KOPT-K1 (cell line): Measurements from ENCODE around the gene IL33.

Experiments
- H3K27ac ChIP-seq: fragments of 200-600 bp; sonication (generic); 2 replicates; pipeline ENCODE4 v1.5.1; 2016; ENCODE audit warnings: antibody characterized with exemption, mild to moderate bottlenecking, low read depth, low read length; ENCODE audit not compliant: poor library complexity, severe bottlenecking
- H3K36me3 ChIP-seq: fragments of 200-600 bp; sonication (generic); 2 replicates; pipeline ENCODE4 v1.5.1; 2017; ENCODE audit warnings: antibody characterized with exemption, mild to moderate bottlenecking, low read length, moderate library complexity; ENCODE audit not compliant: insufficient read depth
- H3K9me3 ChIP-seq: fragments of 200-600 bp; sonication (generic); 2 replicates; pipeline ENCODE4 v1.5.1; 2017; ENCODE audit warnings: antibody characterized with exemption, low read length, mild to moderate bottlenecking; ENCODE audit not compliant: insufficient read depth, poor library complexity, severe bottlenecking

Gene IL33

GRCh38 chr9:6230037-6230780 is 14.6 kb downstream of the IL33 start:
- Histone ChIP-seq H3K36me3 (no peaks in the 10 kb centered on the region), H3K9me3 (no peaks in the 10 kb centered on the region), H3K27ac (no peak overlapping the region)

DNA sequence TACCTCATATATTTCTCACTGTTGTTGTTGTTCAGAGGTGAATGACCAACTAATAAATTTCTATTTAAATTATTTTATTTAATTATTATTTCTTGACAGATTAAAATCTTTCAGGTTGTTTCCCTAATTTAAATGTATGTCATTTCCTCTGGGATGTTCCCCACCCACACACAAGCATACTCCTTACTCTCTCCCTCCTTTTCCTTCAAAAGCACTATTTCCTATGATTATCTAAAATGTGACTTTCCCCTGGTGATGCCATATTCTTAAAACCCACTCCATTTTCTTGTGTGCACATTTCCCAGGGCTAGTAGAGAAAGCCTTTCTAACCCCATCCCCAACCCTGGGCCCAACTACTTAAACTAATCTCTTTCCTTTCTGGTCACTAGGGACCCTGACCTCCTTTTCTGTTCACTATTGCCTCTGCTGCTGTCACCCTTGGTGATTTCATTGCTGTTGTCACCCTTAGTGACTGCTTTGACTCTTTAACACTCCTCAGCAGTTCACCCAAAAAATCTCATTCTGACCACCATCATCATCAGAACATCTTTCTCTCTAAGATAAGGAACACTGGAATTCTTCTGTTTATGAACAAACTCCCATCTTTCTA is 16.8 kb downstream of the IL33 start:
- no peaks in the 10 kb centered on the region for H3K9me3 ChIP-seq
- H3K36me3 ChIP-seq = no peaks in the 10 kb centered on the region
- H3K27ac ChIP-seq = no peak overlapping the region

- H3K27ac ChIP-seq = no peak overlapping the region
- H3K36me3 ChIP-seq = no peaks in the 10 kb centered on the region
- no peaks in the 10 kb centered on the region for H3K9me3 ChIP-seq
Observed at GRCh38 chr9:6234014-6234413, 18.4 kb downstream of the IL33 start.

DNA sequence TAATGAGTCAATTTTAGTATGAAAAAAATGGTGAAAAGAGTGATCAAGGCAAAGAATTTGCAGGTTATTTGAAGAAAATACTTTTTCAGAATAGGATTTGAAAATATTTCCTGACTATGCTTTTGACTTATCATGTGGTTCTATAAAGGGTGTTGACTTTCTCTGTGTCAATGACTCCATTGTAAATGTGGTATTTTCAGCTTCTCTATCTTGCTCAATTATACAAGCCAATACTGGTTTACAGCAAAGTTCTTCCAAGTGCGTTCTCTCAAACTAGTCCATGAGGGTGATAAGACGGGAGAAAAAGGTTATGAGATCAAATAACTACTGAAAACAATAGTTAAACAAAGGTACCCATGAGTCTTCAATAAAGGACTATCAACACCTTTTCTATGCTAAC is 21.7 kb downstream of the IL33 start:
- Histone ChIP-seq H3K9me3 (no peaks in the 10 kb centered on the region), H3K36me3 (no peaks in the 10 kb centered on the region), H3K27ac (no peak overlapping the region)

DNA sequence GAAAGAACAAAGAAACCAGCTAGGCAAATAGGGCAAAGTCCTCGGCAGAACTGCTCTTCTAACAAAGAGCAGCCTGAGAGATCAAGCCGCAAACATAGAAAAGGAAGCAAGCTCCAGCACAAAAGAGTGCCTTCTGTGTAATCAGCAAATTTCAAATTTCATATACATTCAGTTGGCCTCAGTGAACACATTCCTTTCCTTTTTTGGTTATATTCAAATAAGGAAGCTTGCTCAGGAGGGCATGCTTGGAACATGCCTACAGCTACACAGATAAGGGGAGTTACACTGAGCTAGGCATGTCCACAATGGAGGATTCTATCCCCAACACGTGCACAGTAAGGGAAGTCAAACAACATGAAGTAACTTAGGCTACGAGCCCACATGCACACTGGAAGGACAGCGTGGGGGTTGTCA is 23.4 kb downstream of the IL33 start:
- Histone ChIP-seq H3K27ac (no peak overlapping the region), H3K36me3 (no peaks in the 10 kb centered on the region), H3K9me3 (no peaks in the 10 kb centered on the region)

DNA sequence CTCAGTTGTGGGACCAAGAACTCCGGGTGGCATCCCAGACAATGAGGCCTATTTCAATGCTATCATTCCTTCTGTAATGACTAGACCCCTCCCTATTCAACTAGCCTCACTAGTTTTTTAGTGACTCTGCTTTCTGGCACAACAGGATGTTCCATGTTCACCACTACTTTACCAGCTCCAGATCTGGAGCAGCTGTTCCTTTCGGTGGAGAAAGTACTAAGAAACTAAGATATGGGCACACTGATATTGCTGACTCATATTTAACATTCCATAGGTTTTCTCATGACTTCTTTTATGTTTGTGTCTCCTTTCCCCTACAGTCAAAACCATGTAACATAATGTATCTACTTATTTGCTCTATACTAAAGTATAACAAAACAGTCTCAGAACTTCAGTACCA is 24.1 kb downstream of the IL33 start:
- no peaks in the 10 kb centered on the region for H3K36me3 ChIP-seq
- no peak overlapping the region for H3K27ac ChIP-seq
- H3K9me3 ChIP-seq = no peaks in the 10 kb centered on the region

GRCh38 chr9:6243746-6244145 is 28.1 kb downstream of the IL33 start:
- H3K9me3 ChIP-seq = no peaks in the 10 kb centered on the region
- no peak overlapping the region for H3K27ac ChIP-seq
- H3K36me3 ChIP-seq = no peaks in the 10 kb centered on the region

GRCh38 chr9:6247266-6247665 is 31.7 kb downstream of the IL33 start:
- H3K27ac ChIP-seq = no peak overlapping the region
- H3K36me3 ChIP-seq = no peaks in the 10 kb centered on the region
- H3K9me3 ChIP-seq = no peaks in the 10 kb centered on the region

DNA sequence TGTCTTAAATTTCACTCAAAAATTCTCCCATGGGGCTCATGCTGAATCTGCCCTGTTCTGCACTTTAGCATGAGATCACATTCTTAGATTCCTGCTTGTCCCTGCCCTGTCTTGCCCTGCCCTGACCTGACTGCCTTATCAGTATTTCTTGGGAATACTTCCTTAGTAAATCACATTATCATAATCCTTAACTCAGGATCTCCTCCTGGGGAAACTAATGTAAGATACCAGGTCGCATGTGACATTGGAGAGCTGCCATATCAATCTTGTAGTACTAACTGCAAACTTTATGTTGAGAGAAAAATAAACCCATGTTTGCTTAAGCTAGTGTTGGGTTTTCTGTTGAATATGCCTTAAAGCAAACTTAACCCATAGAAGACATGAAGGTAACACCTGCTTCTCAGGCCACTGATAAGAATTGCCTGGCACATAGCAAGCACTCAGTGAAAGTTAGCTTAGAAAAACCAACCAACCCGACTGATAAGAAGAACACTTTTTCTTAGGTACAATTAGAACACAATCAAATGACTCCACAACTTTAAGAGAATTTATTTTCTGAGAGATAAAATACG is 53.3 kb downstream of the IL33 start:
- no peaks in the 10 kb centered on the region for H3K9me3 ChIP-seq
- H3K36me3 ChIP-seq = no peaks in the 10 kb centered on the region
- no peak overlapping the region for H3K27ac ChIP-seq

DNA sequence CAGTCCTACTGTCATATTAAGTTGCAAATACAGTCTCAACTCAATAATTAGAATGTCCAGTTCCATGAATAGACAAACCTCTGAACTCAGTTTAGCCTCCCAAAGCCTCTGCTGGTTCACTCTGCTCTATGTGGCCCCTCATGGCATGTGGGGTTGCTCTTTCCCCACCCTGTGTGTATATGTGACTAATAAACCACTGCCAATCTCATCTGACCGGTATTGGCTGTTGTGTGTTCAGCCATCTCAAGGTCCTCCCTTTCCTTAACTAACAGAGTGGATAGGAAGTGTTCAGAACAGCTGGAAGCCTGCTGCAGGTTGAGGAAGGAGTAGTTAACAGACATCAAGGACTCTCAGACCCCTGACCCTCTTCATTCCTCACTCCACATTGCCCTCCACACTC is 55.3 kb downstream of the IL33 start:
- no peaks in the 10 kb centered on the region for H3K9me3 ChIP-seq
- H3K36me3 ChIP-seq = no peaks in the 10 kb centered on the region

DNA sequence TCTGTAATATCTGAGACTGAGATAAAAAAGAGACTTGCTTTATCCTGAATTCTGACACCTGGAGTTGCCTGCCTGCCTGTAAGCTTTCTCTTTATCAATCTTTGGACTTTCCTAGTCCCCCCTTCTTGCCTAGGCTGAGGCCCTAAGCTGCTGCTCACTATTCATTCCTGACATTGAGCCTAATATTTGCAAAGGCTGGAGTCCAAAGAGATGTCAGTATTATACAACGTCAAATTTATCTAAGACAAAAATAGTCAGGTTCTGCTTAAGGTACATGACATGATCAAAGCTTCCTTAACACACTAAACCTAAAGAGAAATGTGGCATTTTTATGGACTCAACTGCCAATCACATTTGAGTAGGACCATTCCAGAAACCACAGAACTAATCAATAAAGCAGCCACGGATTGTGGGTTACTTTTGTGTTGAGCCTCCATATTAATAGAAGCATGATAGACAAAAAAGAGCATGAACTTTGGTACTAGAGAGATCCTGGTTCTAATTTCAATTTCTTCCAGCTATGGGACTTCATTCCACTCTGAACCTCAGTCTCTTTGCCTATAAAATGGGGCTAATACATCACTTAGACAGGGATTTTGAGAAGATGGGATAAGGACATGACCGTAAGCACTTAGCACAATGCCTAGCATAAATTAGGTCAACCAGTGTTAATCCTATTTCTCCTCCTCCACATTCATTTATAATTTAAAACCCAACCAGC is 56.1 kb downstream of the IL33 start:
- H3K9me3 ChIP-seq = no peaks in the 10 kb centered on the region
- no peak overlapping the region for H3K27ac ChIP-seq
- no peaks in the 10 kb centered on the region for H3K36me3 ChIP-seq

More for the DNA sequence above, 55.3 kb downstream of the IL33 start:
- no peak overlapping the region for H3K27ac ChIP-seq

DNA sequence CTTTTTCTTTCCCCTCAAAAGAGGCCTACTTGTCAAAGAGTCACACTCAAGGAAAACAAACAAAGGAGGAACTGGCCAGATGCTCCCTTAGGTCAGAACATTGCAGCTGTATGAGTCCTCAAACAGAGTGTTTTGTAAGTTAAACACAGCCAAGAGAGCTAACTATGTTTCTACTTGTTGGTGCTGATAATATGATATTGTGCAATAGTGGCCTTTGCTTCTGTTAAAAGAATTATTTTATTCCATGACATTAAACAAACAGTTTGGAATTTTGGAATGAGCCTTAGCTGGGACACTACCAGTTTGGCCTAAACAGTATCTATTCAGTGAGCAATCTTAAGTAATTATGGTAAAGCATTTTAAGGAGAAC is 56.6 kb downstream of the IL33 start:
- Histone ChIP-seq H3K27ac (no peak overlapping the region), H3K36me3 (no peaks in the 10 kb centered on the region)

DNA sequence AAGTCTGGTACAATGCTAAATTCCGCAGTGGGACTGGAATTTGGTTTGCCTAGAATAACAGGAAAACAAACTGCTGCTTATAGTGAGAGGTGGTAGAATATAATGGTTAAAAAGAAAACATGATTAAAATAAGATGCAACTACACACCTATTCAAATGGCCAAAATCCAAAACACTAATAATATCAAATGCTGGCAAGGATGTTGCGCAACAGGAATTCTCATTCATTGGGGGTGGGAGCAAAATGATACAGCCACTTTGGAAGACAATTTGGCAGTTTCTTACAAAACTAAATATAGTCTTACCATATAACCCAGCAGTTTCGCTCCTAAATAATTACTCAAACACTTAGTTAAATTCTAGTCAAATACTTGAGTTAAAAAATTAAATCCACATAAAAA is 61.8 kb downstream of the IL33 start:
- H3K36me3 ChIP-seq = no peaks in the 10 kb centered on the region
- H3K27ac ChIP-seq = no peak overlapping the region
- no peaks in the 10 kb centered on the region for H3K9me3 ChIP-seq

More for the DNA sequence above, 56.6 kb downstream of the IL33 start:
- H3K9me3 ChIP-seq = no peaks in the 10 kb centered on the region

DNA sequence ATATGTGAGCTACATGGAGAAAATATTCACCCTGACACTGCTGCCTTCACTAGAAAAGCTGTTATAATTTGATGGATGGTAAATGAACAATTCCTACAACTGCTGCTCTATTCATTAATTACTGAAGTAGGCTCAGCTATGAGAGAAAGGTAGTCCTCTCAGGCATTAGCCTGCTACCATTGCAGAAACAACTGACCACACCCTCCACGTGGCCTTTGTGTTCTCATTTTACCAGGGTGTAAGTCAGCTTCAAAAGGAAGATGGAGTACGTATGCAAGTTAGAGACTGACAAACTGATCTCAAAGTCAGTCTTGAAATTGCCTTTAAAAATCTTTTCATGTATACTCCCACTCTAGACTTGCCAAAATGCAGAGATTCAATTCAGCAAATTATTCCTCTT is 86.3 kb downstream of the IL33 start:
- Histone ChIP-seq H3K36me3 (no peaks in the 10 kb centered on the region), H3K9me3 (no peaks in the 10 kb centered on the region), H3K27ac (no peak overlapping the region)

DNA sequence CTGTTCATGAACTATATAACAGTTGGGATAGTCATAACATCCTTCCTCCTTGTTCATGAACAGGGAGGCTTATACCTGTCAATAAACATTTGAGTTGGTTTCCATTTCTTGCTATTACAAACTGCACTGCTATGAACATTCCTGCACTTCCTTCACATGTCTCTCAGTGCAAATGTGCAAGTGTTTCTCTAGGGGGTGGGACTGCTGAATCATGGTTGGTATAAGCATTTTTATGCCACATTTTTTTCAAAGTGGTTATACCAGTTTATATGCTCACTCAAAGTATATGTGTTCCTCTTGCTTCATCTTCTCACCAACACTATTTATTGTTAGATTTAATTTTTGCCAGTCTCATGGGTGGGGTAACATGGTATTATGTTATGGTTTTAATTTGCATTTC is 86.8 kb downstream of the IL33 start:
- Histone ChIP-seq H3K36me3 (no peaks in the 10 kb centered on the region), H3K27ac (no peak overlapping the region), H3K9me3 (no peaks in the 10 kb centered on the region)
